ENCODE measurements around the gene YTHDF2.

Gene YTHDF2

DNA sequence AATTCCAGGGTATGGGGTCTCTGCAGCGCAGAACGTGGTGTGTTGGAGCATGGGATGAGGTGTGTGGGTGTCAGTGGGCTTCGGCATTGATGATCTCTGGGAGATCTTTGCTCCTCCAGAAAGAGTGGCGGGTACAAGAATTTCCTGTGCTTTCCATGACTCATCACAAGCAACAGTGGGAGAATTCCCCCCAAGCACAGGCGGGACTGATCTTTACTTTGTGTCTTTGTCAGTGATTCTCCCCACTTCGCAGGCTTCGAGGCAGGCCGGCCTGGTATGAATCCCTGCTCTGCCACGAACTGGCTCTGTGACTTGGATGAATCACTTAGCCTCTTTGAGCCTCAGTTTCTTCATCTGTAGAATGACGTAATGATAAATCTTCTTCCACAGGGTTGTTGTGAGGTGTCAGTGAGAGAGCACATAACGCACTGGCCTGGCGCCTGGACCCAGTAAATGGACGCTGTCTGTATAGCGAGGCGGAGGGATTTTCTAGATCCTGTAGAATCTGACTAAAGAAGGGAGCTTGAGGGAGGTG is 77.3 kb downstream of the YTHDF2 start:
- no peaks in the 10 kb centered on the region for H3K9me3 ChIP-seq (ENCODE audit: low read depth, low read length)
- H3K9ac ChIP-seq (ENCODE audit: insufficient read length) = no peak overlapping the region
- H3K4me3 ChIP-seq = no peak overlapping the region
- H3K36me3 ChIP-seq (ENCODE audit: insufficient read depth, low read length) = no peaks in the 10 kb centered on the region
- DNase-seq (ENCODE audit: low read depth, low spot score) = no peak
- TF ChIP-seq EZH2 (IDR thresholded peaks at IDR 0.05) (no peak), POLR2AphosphoS5 (IDR thresholded peaks at IDR 0.05; ENCODE audit: borderline replicate concordance, low read depth, low read length) (no peak), FOXP2 (optimal IDR thresholded peaks at IDR 0.05; ENCODE audit: control extremely low read depth, extremely low read length, insufficient read depth) (no peak)
- H3K27ac ChIP-seq = no peak overlapping the region

GRCh38 chr1:28815533-28816185 is 78.9 kb downstream of the YTHDF2 start:
- Histone ChIP-seq H3K9me3 (ENCODE audit: low read depth, low read length) (no peaks in the 10 kb centered on the region), H3K4me3 (no peak overlapping the region), H3K9ac (ENCODE audit: insufficient read length) (no peak overlapping the region)

DNA sequence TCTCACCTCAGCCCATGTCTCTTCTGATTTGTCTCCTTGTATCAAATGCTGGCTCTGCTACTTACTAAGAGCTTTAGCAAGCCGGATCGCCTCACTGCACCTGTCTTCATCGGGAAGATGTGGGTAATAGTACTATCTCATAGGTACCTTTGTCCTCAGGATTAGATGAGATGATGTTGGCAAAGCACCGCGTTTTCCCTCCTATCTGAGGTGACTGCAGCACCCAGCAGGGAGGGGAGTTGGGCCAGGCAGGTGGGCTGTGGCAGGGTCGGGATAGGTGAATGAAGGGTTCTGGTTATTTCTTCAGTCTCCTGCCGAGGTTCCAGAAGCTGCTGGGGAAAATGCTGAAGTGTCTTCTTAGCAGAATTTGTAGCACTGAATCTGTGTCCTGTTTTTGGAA is 80.4 kb downstream of the YTHDF2 start:
- TF ChIP-seq FOXP2 (optimal IDR thresholded peaks at IDR 0.05; ENCODE audit: control extremely low read depth, extremely low read length, insufficient read depth) (no peak), EZH2 (IDR thresholded peaks at IDR 0.05) (no peak), POLR2AphosphoS5 (IDR thresholded peaks at IDR 0.05; ENCODE audit: borderline replicate concordance, low read depth, low read length) (no peak)
- H3K27ac ChIP-seq = no peak overlapping the region
- H3K4me3 ChIP-seq = no peak overlapping the region
- H3K9me3 ChIP-seq (ENCODE audit: low read depth, low read length) = no peaks in the 10 kb centered on the region
- DNase-seq (ENCODE audit: low read depth, low spot score) = no peak
- no peak overlapping the region for H3K9ac ChIP-seq (ENCODE audit: insufficient read length)
- no peaks in the 10 kb centered on the region for H3K36me3 ChIP-seq (ENCODE audit: insufficient read depth, low read length)

More at GRCh38 chr1:28815533-28816185, 78.9 kb downstream of the YTHDF2 start:
- TF ChIP-seq FOXP2 (optimal IDR thresholded peaks at IDR 0.05; ENCODE audit: control extremely low read depth, extremely low read length, insufficient read depth) = no peak
- TF ChIP-seq EZH2 (IDR thresholded peaks at IDR 0.05) = no peak
- TF ChIP-seq POLR2AphosphoS5 (IDR thresholded peaks at IDR 0.05; ENCODE audit: borderline replicate concordance, low read depth, low read length) = no peak
- Histone ChIP-seq H3K36me3 (ENCODE audit: insufficient read depth, low read length) (no peaks in the 10 kb centered on the region), H3K27ac (no peak overlapping the region)
- DNase-seq (ENCODE audit: low read depth, low spot score) = no peak

DNA sequence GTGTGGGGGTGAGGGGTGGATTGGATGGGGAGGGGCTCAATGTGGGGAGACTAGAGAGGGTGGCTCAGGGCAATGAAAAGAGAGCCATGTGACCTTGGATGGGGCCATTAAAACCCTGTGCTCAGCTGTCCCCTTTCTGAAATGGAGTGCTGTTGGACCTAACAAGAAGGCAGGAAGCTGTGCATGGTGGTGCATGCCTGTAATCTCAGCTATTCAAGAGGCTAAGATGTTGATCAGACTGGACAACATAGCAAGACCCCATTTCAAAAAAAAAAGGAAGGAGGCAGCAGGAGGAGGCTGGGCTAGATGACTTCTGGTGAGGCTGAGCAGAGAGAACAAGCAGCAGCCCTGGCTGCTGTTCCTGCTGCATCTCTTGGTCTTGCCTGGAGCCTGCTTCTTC is 82.3 kb downstream of the YTHDF2 start:
- H3K9me3 ChIP-seq (ENCODE audit: low read depth, low read length) = no peaks in the 10 kb centered on the region
- TF ChIP-seq POLR2AphosphoS5 (IDR thresholded peaks at IDR 0.05; ENCODE audit: borderline replicate concordance, low read depth, low read length) (no peak), EZH2 (IDR thresholded peaks at IDR 0.05) (no peak), FOXP2 (optimal IDR thresholded peaks at IDR 0.05; ENCODE audit: control extremely low read depth, extremely low read length, insufficient read depth) (no peak)
- H3K9ac ChIP-seq (ENCODE audit: insufficient read length) = no peak overlapping the region
- no peak overlapping the region for H3K27ac ChIP-seq
- H3K4me3 ChIP-seq = no peak overlapping the region
- DNase-seq (ENCODE audit: low read depth, low spot score) = no peak
- no peaks in the 10 kb centered on the region for H3K36me3 ChIP-seq (ENCODE audit: insufficient read depth, low read length)

Data from SK-N-MC (cell line).